Osteocyte (in vitro differentiated cells): Measurements from ENCODE around the gene BCL7B. TPM values are rescaled to one million over a fixed set of nuclear protein-coding genes. Genes with fewer than 3 reads are reported as not detected.

Experiments
- DNase-seq: peaks from one replicate; pipeline ENCODE4 v3.0.0; 2021; ENCODE audit warnings: mixed read lengths; ENCODE audit not compliant: unreplicated experiment; ENCODE audit errors: extremely low spot score
- H3K27ac Mint-ChIP-seq: one replicate; pipeline ENCODE4 v1.8.0; 2021; ENCODE audit warnings: mild to moderate bottlenecking, mixed read lengths; ENCODE audit not compliant: unreplicated experiment
- H3K27me3 Mint-ChIP-seq: one replicate; pipeline ENCODE4 v1.8.0; 2021; ENCODE audit warnings: mixed read lengths; ENCODE audit not compliant: unreplicated experiment
- H3K36me3 Mint-ChIP-seq: one replicate; pipeline ENCODE4 v1.8.0; 2021; ENCODE audit warnings: mixed read lengths; ENCODE audit not compliant: unreplicated experiment
- H3K4me1 Mint-ChIP-seq: one replicate; pipeline ENCODE4 v1.8.0; 2021; ENCODE audit warnings: mixed read lengths; ENCODE audit not compliant: unreplicated experiment
- H3K4me3 Mint-ChIP-seq: one replicate; pipeline ENCODE4 v1.8.0; 2021; ENCODE audit warnings: mild to moderate bottlenecking, moderate library complexity, mixed read lengths; ENCODE audit not compliant: unreplicated experiment
- H3K9me3 Mint-ChIP-seq: one replicate; pipeline ENCODE4 v1.8.0; 2021; ENCODE audit warnings: mixed read lengths; ENCODE audit not compliant: unreplicated experiment
- total RNA-seq: library from RNA; stranded (reverse); gene quantifications from 2 replicates; pipeline ENCODE4 v1.2.1, GENCODE V29; 2021
- TF ChIP-seq, protein P1 (sequence below): fragments of 200-600 bp; sonication (generic); IDR thresholded peaks from 2 replicates; pipeline ENCODE4 v1.5.0; 2021; ENCODE audit warnings: antibody characterized with exemption, mild to moderate bottlenecking, moderate library complexity

Gene BCL7B
- total RNA-seq, 1 donor from 2014 or later = 41.8 TPM

DNA sequence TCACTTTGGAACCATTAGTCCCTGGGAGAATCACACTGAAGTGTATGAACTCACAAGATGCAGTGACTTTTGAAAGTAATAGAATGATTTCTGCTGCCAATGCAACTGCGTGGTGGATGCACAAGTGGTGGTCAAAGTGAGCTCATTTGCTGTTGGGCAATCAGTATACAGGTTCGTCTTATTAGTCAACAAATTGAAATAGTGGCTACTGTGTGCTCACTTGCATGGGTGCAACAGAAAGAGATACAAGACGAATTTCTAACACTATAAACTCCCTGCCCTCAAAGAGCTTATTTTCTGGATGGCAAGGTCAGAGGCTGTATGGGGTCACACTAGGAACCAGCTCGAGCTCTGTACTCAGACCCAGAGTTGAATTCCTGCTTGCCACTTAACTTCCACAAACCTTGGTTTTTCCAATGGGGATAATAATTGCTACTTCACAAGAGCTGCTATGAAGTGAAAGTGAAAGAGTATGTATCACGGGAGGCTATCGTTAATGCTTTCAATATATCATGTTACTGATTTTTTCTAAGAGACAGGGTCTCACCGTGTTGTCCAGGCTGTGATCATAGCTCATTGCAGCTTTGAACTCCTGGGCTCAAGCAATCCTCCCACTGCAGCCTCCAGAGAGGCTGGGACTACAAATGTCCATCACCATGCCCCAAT, 8.3 kb upstream of the BCL7B start:
- no peak overlapping the region for H3K27ac Mint-ChIP-seq
- H3K9me3 Mint-ChIP-seq = no peaks in the 10 kb centered on the region
- H3K36me3 Mint-ChIP-seq = peaks cover 13% of the 10 kb centered on the region
- H3K4me1 Mint-ChIP-seq = peaks cover 9% of the 10 kb centered on the region
- TF ChIP-seq, protein P1, sequence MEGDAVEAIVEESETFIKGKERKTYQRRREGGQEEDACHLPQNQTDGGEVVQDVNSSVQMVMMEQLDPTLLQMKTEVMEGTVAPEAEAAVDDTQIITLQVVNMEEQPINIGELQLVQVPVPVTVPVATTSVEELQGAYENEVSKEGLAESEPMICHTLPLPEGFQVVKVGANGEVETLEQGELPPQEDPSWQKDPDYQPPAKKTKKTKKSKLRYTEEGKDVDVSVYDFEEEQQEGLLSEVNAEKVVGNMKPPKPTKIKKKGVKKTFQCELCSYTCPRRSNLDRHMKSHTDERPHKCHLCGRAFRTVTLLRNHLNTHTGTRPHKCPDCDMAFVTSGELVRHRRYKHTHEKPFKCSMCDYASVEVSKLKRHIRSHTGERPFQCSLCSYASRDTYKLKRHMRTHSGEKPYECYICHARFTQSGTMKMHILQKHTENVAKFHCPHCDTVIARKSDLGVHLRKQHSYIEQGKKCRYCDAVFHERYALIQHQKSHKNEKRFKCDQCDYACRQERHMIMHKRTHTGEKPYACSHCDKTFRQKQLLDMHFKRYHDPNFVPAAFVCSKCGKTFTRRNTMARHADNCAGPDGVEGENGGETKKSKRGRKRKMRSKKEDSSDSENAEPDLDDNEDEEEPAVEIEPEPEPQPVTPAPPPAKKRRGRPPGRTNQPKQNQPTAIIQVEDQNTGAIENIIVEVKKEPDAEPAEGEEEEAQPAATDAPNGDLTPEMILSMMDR = no peak
- no peaks in the 10 kb centered on the region for H3K27me3 Mint-ChIP-seq
- no peak overlapping the region for H3K4me3 Mint-ChIP-seq
- no peak for DNase-seq

DNA sequence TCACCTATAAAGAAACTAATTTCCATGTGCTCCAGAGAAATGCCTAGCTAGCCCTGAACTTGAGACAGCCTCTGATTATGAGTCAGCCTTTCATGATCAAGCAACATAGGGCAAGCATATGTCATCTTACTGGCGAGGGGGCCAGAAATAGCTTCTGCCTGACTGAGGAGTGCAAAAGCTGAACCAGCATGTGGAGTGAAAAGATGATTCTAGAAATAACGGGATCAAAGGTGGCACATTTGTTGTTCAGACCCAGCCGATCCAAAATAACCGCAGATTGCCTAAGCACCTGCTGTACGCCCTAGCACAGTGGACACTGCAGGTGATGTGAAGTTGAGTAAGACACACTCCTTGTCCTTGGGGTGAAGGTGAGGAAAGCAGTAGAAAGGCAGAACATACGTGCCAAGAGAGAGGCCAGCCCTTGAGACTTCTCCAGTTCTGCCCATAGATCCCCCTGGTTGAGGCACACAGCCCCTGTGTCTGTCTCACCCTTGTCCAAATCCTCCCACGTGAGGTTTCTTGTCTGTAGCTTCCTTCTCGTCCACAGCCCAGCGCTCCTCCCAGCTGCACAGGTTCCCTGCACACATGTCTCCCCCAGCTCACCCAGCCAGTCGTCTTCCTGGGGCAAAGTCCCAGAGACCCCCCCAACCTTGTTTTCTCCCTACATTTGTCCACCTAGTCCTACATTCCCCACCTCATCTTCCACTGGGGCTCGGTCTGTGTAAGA, 2.8 kb upstream of the BCL7B start:
- DNase-seq = no peak
- Mint-ChIP-seq H3K27ac (no peak overlapping the region), H3K9me3 (no peaks in the 10 kb centered on the region), H3K36me3 (no peaks in the 10 kb centered on the region), H3K4me1 (peaks cover 35% of the 10 kb centered on the region), H3K27me3 (no peaks in the 10 kb centered on the region), H3K4me3 (no peak overlapping the region)
- TF ChIP-seq, protein P1 = no peak

DNA sequence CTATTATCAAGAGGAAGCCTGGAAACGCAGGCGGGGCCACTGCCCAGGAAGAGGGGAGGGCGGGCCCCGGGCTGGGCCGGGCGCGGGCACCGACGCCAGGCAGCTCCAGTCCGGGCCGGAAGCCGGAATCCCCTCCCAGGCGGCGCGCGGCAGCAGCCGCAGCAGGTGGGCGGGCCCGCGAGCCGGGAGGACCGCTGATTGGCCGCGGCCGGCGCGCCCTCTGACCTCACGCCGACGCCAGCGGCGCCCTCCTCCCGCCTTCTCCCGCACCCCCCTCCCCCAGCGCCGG, 438 bp downstream of the BCL7B start:
- H3K4me3 Mint-ChIP-seq = peak overlapping the region; percentile 80
- H3K4me1 Mint-ChIP-seq = peaks cover 35% of the 10 kb centered on the region
- DNase-seq = peak; percentile 98
- H3K27ac Mint-ChIP-seq = peak overlapping the region; percentile 87
- H3K27me3 Mint-ChIP-seq = no peaks in the 10 kb centered on the region
- TF ChIP-seq, protein P1 = no peak
- H3K36me3 Mint-ChIP-seq = peaks cover 3% of the 10 kb centered on the region
- H3K9me3 Mint-ChIP-seq = no peaks in the 10 kb centered on the region

DNA sequence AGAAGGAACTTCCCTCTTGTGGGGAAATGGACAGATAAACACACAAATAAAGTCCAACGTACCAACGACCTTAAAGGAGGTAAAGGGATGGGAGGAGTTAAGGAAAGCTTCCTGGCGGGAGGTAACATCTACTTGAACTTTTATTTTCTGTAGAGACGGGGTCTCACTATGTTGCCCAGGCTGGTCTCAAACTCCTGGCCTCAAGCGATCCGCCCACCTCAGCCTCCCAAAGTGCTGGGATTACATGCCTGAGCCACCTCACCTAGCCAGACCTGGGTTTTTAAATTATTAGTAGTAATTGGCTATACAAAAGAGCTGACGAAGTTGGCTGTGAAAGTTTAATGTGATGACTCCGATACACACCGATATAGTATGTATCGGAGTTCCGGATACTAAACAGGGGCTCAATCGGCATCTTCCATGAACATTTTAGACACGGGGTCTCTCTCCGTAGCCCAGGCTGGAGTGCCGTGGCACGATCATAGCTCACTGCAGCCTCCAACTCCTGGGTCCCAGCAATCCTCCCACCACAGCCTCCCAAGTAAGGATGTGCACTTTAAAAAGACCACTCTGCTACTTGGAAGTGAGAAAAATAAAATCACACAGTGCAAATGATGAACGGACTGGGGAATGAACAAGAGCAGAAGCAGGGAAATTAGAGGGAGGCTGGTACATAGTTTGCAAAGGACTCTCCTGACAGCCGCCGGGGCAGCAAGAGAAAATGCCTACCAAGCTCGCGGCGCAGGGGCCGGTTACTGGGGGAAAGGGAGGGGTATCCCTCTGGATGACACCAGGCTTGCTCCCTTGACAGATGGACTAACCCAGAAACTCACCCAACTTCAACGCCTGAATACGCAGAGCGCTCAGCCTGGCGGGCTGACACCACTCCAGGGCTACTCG, 1.0 kb downstream of the BCL7B start:
- Mint-ChIP-seq H3K9me3 (no peaks in the 10 kb centered on the region), H3K27me3 (no peaks in the 10 kb centered on the region), H3K27ac (peak overlapping the region; percentile 79), H3K4me1 (peaks cover 35% of the 10 kb centered on the region), H3K4me3 (peak overlapping the region; percentile 80), H3K36me3 (peaks cover 4% of the 10 kb centered on the region)
- DNase-seq = no peak
- TF ChIP-seq, protein P1 = no peak
